HEK293 (cell line): ENCODE measurements around the gene TLK1.

Experiments used
- CTCF ChIA-PET: fragments of 350-600 bp; formaldehyde crosslinking; extraction: SDS; loops from one replicate; lab custom pipeline; 2021; ENCODE audit warnings: antibody characterized with exemption; lab: Yijun Ruan, JAX
- POLR2A ChIA-PET: fragments of 300-600 bp; formaldehyde crosslinking; extraction: SDS; loops from one replicate; lab custom pipeline; 2020; ENCODE audit warnings: antibody characterized with exemption, inconsistent platforms; lab: Yijun Ruan, JAX
- H3K27ac ChIP-seq: fragments of 200-500 bp; sonication (Bioruptor generic); 2 replicates; pipeline ENCODE4 v1.5.1; 2014; ENCODE audit warnings: low read depth, low read length, control low read depth, inconsistent platforms; ENCODE audit errors: extremely low read depth
- H3K36me3 ChIP-seq, 2 experiments: fragments of 200-500 bp in 1 of 2; sonication (Bioruptor generic) in 1 of 2; 1 replicate in 1 of 2; 2 replicates in 1 of 2; pipeline ENCODE4 v1.5.1; 2014 to 2017; ENCODE audit warnings: inconsistent platforms in 2 of 2, low read length in 2 of 2; ENCODE audit not compliant: control insufficient read depth in 2 of 2, insufficient read depth in 1 of 2
- H3K4me1 ChIP-seq: fragments of 200-500 bp; sonication (Bioruptor generic); 2 replicates; pipeline ENCODE4 v1.5.1; 2014; ENCODE audit warnings: mild to moderate bottlenecking, low read length, inconsistent platforms; ENCODE audit not compliant: control insufficient read depth, insufficient read depth
- H3K4me3 ChIP-seq: 2 replicates; pipeline ENCODE4 v1.5.1; 2011; ENCODE audit warnings: low read depth, mild to moderate bottlenecking, control low read depth, low read length, moderate library complexity
- H3K9me3 ChIP-seq: fragments of 200-500 bp; sonication (Bioruptor generic); 2 replicates; pipeline ENCODE4 v1.5.1; 2014; ENCODE audit warnings: low read depth, low read length, inconsistent platforms; ENCODE audit not compliant: control insufficient read depth, insufficient read depth
- FEZF1 ChIP-seq: fragments of 450-650 bp; formaldehyde crosslinking; IDR thresholded peaks from 2 replicates; pipeline ENCODE4 v1.5.1; 2016; ENCODE audit warnings: missing biosample characterization, missing genetic modification characterization
- OVOL3 ChIP-seq: fragments of 450-650 bp; formaldehyde crosslinking; IDR thresholded peaks from 2 replicates; pipeline ENCODE4 v1.5.1; 2016; ENCODE audit warnings: missing biosample characterization, missing genetic modification characterization
- PRDM1 ChIP-seq: fragments of 450-650 bp; formaldehyde crosslinking; IDR thresholded peaks from 2 replicates; pipeline ENCODE4; 2016; ENCODE audit warnings: missing biosample characterization, missing genetic modification characterization
- RBAK ChIP-seq: fragments of 450-650 bp; formaldehyde crosslinking; IDR thresholded peaks from 2 replicates; pipeline ENCODE4 v1.5.1; 2016; ENCODE audit warnings: missing biosample characterization, missing genetic modification characterization
- REPIN1 ChIP-seq: fragments of 450-650 bp; formaldehyde crosslinking; IDR thresholded peaks from 2 replicates; pipeline ENCODE4 v1.5.1; 2017; ENCODE audit warnings: missing biosample characterization, missing genetic modification characterization, low read depth
- SCRT1 ChIP-seq: fragments of 450-650 bp; formaldehyde crosslinking; IDR thresholded peaks from 2 replicates; pipeline ENCODE4 v1.5.1; 2016; ENCODE audit warnings: missing biosample characterization, missing genetic modification characterization, borderline replicate concordance
- ZBTB20 ChIP-seq: fragments of 450-650 bp; formaldehyde crosslinking; IDR thresholded peaks from 2 replicates; pipeline ENCODE4 v1.5.1; 2016; ENCODE audit warnings: missing biosample characterization, missing genetic modification characterization
- ZBTB48 ChIP-seq: fragments of 450-650 bp; formaldehyde crosslinking; IDR thresholded peaks from 2 replicates; pipeline ENCODE4 v1.5.1; 2016; ENCODE audit warnings: missing biosample characterization, missing genetic modification characterization
- ZFP37 ChIP-seq: fragments of 450-650 bp; formaldehyde crosslinking; IDR thresholded peaks from 2 replicates; pipeline ENCODE4 v1.5.1; 2016; ENCODE audit warnings: missing biosample characterization, missing genetic modification characterization
- ZFP69B ChIP-seq: fragments of 450-650 bp; formaldehyde crosslinking; IDR thresholded peaks from 2 replicates; pipeline ENCODE4 v1.5.1; 2016; ENCODE audit warnings: missing biosample characterization, missing genetic modification characterization
- ZNF132 ChIP-seq: fragments of 450-650 bp; formaldehyde crosslinking; IDR thresholded peaks from 2 replicates; pipeline ENCODE4 v1.5.1; 2017; ENCODE audit warnings: missing biosample characterization, missing genetic modification characterization, borderline replicate concordance
- ZNF174 ChIP-seq: fragments of 450-650 bp; formaldehyde crosslinking; IDR thresholded peaks from 2 replicates; pipeline ENCODE4 v1.5.0; 2017; ENCODE audit warnings: missing biosample characterization, mild to moderate bottlenecking, missing genetic modification characterization
- ZNF184 ChIP-seq: fragments of 450-650 bp; IDR thresholded peaks from 2 replicates; pipeline ENCODE4 v1.5.1; 2018; ENCODE audit warnings: missing biosample characterization, mild to moderate bottlenecking, missing genetic modification characterization
- ZNF274 ChIP-seq, 2 experiments: fragments of 200-500 bp in 1 of 2; fragments of 450-650 bp in 1 of 2; sonication (Bioruptor generic) in 1 of 2; formaldehyde crosslinking in 1 of 2; IDR thresholded peaks; 2 replicates each; pipeline versions ENCODE4 v1.5.1 to v1.6.1; 2014 to 2016; ENCODE audit warnings: borderline replicate concordance in 1 of 2, inconsistent platforms in 1 of 2, low read length in 1 of 2, missing biosample characterization in 1 of 2, missing genetic modification characterization in 1 of 2
- ZNF394 ChIP-seq: fragments of 450-650 bp; formaldehyde crosslinking; IDR thresholded peaks from 2 replicates; pipeline ENCODE4 v1.5.1; 2016; ENCODE audit warnings: missing biosample characterization, missing genetic modification characterization, mild to moderate bottlenecking, moderate library complexity, borderline replicate concordance
- ZNF423 ChIP-seq: fragments of 450-650 bp; formaldehyde crosslinking; IDR thresholded peaks from 2 replicates; pipeline ENCODE4 v1.5.1; 2016; ENCODE audit warnings: missing biosample characterization, missing genetic modification characterization
- ZNF48 ChIP-seq: fragments of 450-650 bp; formaldehyde crosslinking; IDR thresholded peaks from 2 replicates; pipeline ENCODE4 v1.5.1; 2016; ENCODE audit warnings: missing biosample characterization, missing genetic modification characterization
- ZNF510 ChIP-seq: fragments of 450-650 bp; formaldehyde crosslinking; IDR thresholded peaks from 2 replicates; pipeline ENCODE4 v1.5.1; 2018; ENCODE audit warnings: mild to moderate bottlenecking, missing genetic modification characterization, missing biosample characterization; ENCODE audit not compliant: insufficient replicate concordance
- ZNF514 ChIP-seq: fragments of 450-650 bp; formaldehyde crosslinking; IDR thresholded peaks from 2 replicates; pipeline ENCODE4 v1.5.1; 2016; ENCODE audit warnings: missing biosample characterization, missing genetic modification characterization
- ZNF561 ChIP-seq: fragments of 450-650 bp; IDR thresholded peaks from 2 replicates; pipeline ENCODE4 v1.5.1; 2018; ENCODE audit warnings: missing biosample characterization, missing genetic modification characterization, borderline replicate concordance
- ZNF571 ChIP-seq: fragments of 450-650 bp; formaldehyde crosslinking; IDR thresholded peaks from 2 replicates; pipeline ENCODE4 v1.5.0; 2017; ENCODE audit warnings: missing biosample characterization, missing genetic modification characterization
- ZNF624 ChIP-seq: fragments of 450-650 bp; formaldehyde crosslinking; IDR thresholded peaks from 2 replicates; pipeline ENCODE4 v1.5.1; 2017; ENCODE audit warnings: missing biosample characterization, missing genetic modification characterization
- ZNF670 ChIP-seq: fragments of 450-650 bp; formaldehyde crosslinking; IDR thresholded peaks from 2 replicates; pipeline ENCODE4 v1.5.1; 2016; ENCODE audit warnings: missing biosample characterization, missing genetic modification characterization, low read depth
- ZNF747 ChIP-seq: fragments of 450-650 bp; formaldehyde crosslinking; IDR thresholded peaks from 2 replicates; pipeline ENCODE4 v1.5.1; 2016; ENCODE audit warnings: missing biosample characterization, missing genetic modification characterization
- ZNF768 ChIP-seq: fragments of 450-650 bp; formaldehyde crosslinking; IDR thresholded peaks from 2 replicates; pipeline ENCODE4 v1.5.1; 2018; ENCODE audit warnings: missing biosample characterization, mild to moderate bottlenecking, missing genetic modification characterization
- ZNF776 ChIP-seq: fragments of 450-650 bp; formaldehyde crosslinking; IDR thresholded peaks from 2 replicates; pipeline ENCODE4 v1.5.0; 2017; ENCODE audit warnings: missing biosample characterization, missing genetic modification characterization, borderline replicate concordance
- ZNF785 ChIP-seq: fragments of 450-650 bp; formaldehyde crosslinking; IDR thresholded peaks from 2 replicates; pipeline ENCODE4 v1.5.1; 2016; ENCODE audit warnings: missing biosample characterization, missing genetic modification characterization
- ZNF791 ChIP-seq: fragments of 450-650 bp; formaldehyde crosslinking; IDR thresholded peaks from 2 replicates; pipeline ENCODE4 v1.5.1; 2016; ENCODE audit warnings: missing biosample characterization, missing genetic modification characterization
- TF ChIP-seq, protein P1 (sequence below): fragments of 450-650 bp; formaldehyde crosslinking; IDR thresholded peaks from 2 replicates; pipeline ENCODE4 v1.5.1; 2017; ENCODE audit warnings: missing biosample characterization, missing genetic modification characterization
- TF ChIP-seq, protein P2 (sequence below): fragments of 450-650 bp; formaldehyde crosslinking; IDR thresholded peaks from 2 replicates; pipeline ENCODE4 v1.5.1; 2016; ENCODE audit warnings: missing biosample characterization, missing genetic modification characterization
- TF ChIP-seq, protein P3 (sequence below): fragments of 450-650 bp; formaldehyde crosslinking; optimal IDR thresholded peaks from 2 replicates; pipeline ENCODE3; 2016; ENCODE audit warnings: missing biosample characterization, mild to moderate bottlenecking, missing genetic modification characterization

Gene TLK1

DNA sequence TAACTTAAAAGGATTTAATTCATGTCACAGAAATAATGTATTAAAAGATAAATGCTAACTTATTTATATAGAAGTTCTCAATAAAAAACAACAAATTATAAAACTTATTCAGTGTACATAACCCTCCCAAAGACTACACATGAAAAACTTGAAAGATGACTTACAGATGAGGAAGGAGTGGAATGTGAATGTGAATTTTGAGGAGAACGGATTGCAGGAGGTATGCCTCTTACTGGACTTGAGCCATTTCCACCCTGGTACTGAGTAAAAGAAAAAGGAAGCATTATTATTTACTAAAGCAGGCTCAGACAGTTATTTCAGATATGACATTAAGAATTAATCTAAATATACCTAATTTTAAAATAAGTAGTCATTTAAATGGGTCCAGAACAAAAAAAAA lies 104.4 kb downstream of the TLK1 start:
- ChIA-PET CTCF (no interaction called here), POLR2A (no interaction called here)
- H3K9me3 ChIP-seq = no peaks in the 10 kb centered on the region
- TF ChIP-seq ZNF510 (tag by site-specific recombination) (no peak), PRDM1 (tag by site-specific recombination) (no peak), ZNF776 (tag by site-specific recombination) (no peak), ZNF768 (no peak), ZNF571 (tag by site-specific recombination) (no peak), ZNF561 (tag by site-specific recombination) (no peak), ZNF174 (tag by site-specific recombination) (no peak), ZFP37 (tag by site-specific recombination) (no peak), ZBTB48 (no peak), ZNF132 (no peak), ZNF747 (tag by site-specific recombination) (no peak), REPIN1 (tag by site-specific recombination) (no peak), ZNF670 (no peak), ZNF48 (tag by site-specific recombination) (no peak), ZNF184 (tag by site-specific recombination) (no peak)
- no peak overlapping the region for H3K27ac ChIP-seq
- H3K4me1 ChIP-seq = no peaks in the 10 kb centered on the region
- no peak overlapping the region for H3K4me3 ChIP-seq
- peaks cover 0 to 29% of the 10 kb centered on the region in 2 experiments; a peak in 2 of 3 replicates for H3K36me3 ChIP-seq

DNA sequence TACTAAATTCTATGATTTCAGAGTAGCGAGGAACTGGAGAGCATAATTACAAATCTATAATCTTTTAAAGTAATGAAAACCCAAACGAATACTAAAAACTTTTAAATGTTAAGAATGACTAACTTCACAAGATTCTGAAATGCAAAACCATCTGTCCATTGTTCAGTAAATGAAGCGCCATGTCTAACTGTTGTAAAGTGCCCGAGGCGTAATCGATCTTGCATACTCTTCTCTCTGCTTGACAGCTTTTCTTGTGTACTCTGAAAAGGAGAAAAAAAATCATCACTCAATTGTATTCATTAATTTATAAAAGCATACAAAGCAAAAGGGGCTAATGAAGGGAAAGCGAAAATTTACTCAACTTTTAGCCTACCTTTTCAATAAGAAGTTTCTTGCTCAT lies 111.0 kb downstream of the TLK1 start:
- Histone ChIP-seq H3K4me1 (no peaks in the 10 kb centered on the region), H3K27ac (no peak overlapping the region), H3K9me3 (no peaks in the 10 kb centered on the region), H3K36me3 (peaks cover 4 to 47% of the 10 kb centered on the region in 2 experiments), H3K4me3 (no peak overlapping the region)
- TF ChIP-seq ZNF768 = no peak
- TF ChIP-seq ZNF791 (tag by site-specific recombination) = no peak
- CTCF ChIA-PET = no interaction called here
- POLR2A ChIA-PET = no interaction called here

DNA sequence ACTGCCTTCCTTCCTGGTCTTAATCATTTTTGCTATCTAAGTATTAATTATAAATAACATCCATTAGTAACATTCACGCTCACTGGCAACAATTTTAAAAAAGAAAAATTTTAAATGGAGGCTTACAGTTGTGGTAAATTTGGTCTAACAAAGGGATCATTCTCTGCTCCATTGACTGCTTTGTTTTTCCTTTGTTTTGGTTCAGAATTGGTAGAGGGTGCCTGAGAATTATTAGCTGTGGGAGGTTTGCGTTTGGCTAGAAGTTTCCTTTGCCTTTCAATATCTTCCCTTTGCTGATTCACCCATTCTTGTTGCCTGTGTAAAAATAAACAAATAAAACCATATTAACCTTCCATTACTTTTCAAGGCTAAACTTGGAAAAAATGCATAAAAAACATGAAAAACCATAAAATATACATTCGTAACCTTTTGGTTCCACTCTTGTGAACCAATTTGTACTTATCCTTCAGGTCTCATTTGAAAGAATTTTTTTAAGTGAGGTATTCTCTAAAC lies 114.6 kb downstream of the TLK1 start:
- H3K36me3 ChIP-seq = peaks cover 4 to 58% of the 10 kb centered on the region in 2 experiments
- no peaks in the 10 kb centered on the region for H3K4me1 ChIP-seq
- CTCF ChIA-PET = no interaction called here
- POLR2A ChIA-PET = no interaction called here
- TF ChIP-seq ZNF132 = no peak
- no peak for TF ChIP-seq ZNF274 (IDR thresholded peaks at IDR 0.05; ENCODE audit: low read length)
- no peak for TF ChIP-seq ZNF274 (tag by site-specific recombination; IDR thresholded peaks at IDR 0.05; ENCODE audit: borderline replicate concordance)
- no peak for TF ChIP-seq ZNF423 (tag by site-specific recombination)
- no peak for TF ChIP-seq SCRT1
- TF ChIP-seq ZNF785 = no peak
- TF ChIP-seq, protein P1, sequence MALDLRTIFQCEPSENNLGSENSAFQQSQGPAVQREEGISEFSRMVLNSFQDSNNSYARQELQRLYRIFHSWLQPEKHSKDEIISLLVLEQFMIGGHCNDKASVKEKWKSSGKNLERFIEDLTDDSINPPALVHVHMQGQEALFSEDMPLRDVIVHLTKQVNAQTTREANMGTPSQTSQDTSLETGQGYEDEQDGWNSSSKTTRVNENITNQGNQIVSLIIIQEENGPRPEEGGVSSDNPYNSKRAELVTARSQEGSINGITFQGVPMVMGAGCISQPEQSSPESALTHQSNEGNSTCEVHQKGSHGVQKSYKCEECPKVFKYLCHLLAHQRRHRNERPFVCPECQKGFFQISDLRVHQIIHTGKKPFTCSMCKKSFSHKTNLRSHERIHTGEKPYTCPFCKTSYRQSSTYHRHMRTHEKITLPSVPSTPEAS = no peak
- TF ChIP-seq OVOL3 (tag by site-specific recombination) = no peak
- no peak for TF ChIP-seq ZNF394 (tag by site-specific recombination)
- TF ChIP-seq, protein P2, sequence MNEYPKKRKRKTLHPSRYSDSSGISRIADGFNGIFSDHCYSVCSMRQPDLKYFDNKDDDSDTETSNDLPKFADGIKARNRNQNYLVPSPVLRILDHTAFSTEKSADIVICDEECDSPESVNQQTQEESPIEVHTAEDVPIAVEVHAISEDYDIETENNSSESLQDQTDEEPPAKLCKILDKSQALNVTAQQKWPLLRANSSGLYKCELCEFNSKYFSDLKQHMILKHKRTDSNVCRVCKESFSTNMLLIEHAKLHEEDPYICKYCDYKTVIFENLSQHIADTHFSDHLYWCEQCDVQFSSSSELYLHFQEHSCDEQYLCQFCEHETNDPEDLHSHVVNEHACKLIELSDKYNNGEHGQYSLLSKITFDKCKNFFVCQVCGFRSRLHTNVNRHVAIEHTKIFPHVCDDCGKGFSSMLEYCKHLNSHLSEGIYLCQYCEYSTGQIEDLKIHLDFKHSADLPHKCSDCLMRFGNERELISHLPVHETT (tag by site-specific recombination) = no peak
- no peak for TF ChIP-seq FEZF1 (tag by site-specific recombination)
- no peak for TF ChIP-seq ZNF514 (tag by site-specific recombination)
- no peak for TF ChIP-seq ZFP37 (tag by site-specific recombination)
- no peak for TF ChIP-seq ZBTB20
- TF ChIP-seq RBAK = no peak
- TF ChIP-seq ZFP69B (tag by site-specific recombination) = no peak
- TF ChIP-seq, protein P3, sequence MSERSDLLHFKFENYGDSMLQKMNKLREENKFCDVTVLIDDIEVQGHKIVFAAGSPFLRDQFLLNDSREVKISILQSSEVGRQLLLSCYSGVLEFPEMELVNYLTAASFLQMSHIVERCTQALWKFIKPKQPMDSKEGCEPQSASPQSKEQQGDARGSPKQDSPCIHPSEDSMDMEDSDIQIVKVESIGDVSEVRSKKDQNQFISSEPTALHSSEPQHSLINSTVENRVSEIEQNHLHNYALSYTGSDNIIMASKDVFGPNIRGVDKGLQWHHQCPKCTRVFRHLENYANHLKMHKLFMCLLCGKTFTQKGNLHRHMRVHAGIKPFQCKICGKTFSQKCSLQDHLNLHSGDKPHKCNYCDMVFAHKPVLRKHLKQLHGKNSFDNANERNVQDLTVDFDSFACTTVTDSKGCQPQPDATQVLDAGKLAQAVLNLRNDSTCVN = no peak
- TF ChIP-seq ZNF624 (tag by site-specific recombination) = no peak
- no peaks in the 10 kb centered on the region for H3K9me3 ChIP-seq
- H3K27ac ChIP-seq = no peak overlapping the region
- no peak overlapping the region for H3K4me3 ChIP-seq
